Stimulated activated CD4-positive, alpha-beta T cell treated with anti-CD3 and anti-CD28 coated beads, Interleukin-1b, Interleukin-23, amount 100 ng/mL, for 48 hours (primary cell): ENCODE results near the gene PAX8.

Source experiments
- DNase-seq: peaks from one replicate; pipeline ENCODE4 v3.0.0-alpha.2; 2020

PAX8 gene

DNA sequence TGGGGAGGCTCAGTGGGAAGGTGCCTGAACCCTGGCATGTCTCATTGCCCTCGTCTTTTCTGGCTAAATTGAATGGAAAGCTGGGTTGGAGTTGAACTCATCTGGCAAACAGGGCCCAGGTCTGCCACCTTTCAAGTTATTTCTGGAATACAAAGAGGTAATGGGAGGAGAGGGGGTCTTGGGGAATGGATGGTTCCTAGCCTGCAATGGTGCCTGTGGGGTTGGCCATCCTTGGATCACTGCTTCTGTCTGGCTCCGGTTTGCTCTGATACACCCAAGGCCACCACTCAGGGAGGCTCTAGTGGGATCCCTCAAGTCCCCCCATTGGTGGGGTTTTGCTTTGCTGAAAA is 59.7 kb downstream of the PAX8 start:
- no peak for DNase-seq

- DNase-seq: no peak
Measured at GRCh38 chr2:113218283-113219091, 60.2 kb downstream of the PAX8 start.

GRCh38 chr2:113217455-113218282 is 61.1 kb downstream of the PAX8 start:
- DNase-seq: no peak

DNA sequence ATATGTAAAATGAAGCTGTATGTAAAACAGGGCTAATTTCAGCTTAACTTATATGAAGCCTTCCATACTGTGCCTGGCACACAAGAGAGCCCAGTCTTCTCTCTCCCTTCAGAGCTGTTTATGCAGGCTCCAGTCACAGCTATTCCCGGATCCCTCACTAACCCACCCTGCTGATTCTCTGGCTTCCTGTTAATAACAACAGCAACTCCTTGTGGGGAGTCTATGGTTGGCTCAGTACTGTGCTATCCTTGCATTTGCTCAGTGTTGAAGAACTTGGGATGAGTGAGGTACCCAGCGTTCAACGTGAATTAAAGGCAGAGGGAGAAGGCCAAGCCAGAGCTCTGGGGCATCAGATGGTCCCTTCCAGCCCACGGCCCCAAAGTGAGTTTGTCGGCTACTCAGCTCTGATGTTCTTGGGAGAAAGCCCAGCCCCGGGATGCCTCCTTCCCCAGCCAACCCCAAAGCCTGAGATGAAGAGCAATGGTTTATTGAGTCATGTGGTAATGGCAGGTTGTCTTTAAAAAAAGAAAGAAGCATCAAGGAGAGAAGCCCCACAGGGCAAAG is 61.7 kb downstream of the PAX8 start:
- DNase-seq: no peak

DNA sequence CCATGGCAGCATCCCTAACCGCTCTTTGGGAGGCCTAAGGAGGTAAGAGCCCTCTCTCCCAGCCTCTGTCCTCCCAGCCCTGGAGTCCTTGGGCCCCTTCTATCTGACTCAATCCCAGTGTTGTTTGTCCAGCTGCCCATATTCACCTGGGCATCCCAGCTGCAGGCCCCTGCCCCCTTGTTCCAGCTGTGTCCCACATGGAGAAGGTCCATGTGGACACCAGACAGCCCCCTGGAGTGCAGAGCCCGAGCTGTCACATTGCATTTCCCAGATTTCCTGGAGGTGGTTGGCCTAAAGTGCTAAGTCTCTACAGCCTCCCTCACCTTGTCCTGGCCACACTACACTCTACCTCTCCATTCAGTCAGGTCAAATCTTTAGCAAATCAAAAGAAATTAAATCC is 62.4 kb downstream of the PAX8 start:
- no peak for DNase-seq

GRCh38 chr2:113215056-113215455 is 63.7 kb downstream of the PAX8 start:
- DNase-seq: no peak

DNA sequence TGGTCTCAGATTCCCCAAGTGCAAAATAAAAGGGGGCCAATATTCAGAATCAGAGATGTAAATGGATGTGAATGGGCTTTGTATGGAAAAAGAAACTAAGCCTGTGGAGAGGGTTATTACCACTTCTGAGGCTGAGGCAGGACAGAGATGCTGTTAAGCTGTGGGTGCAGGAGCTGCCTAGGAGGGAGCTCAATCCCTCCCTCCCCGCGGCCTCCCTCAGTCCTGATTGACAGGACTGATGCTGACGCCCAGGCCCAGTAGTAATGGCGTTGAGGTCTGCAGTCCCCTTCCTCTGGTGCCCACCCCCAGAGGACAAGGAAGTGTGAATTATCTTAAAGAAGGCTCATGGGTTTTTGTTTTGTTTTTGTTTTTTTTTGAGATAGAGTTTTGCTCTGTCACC is 64.6 kb downstream of the PAX8 start:
- DNase-seq: no peak

- no peak for DNase-seq
Measured at GRCh38 chr2:113213061-113213930, 65.4 kb downstream of the PAX8 start.

- no peak for DNase-seq
Measured at GRCh38 chr2:113212245-113213060, 66.3 kb downstream of the PAX8 start.

DNA sequence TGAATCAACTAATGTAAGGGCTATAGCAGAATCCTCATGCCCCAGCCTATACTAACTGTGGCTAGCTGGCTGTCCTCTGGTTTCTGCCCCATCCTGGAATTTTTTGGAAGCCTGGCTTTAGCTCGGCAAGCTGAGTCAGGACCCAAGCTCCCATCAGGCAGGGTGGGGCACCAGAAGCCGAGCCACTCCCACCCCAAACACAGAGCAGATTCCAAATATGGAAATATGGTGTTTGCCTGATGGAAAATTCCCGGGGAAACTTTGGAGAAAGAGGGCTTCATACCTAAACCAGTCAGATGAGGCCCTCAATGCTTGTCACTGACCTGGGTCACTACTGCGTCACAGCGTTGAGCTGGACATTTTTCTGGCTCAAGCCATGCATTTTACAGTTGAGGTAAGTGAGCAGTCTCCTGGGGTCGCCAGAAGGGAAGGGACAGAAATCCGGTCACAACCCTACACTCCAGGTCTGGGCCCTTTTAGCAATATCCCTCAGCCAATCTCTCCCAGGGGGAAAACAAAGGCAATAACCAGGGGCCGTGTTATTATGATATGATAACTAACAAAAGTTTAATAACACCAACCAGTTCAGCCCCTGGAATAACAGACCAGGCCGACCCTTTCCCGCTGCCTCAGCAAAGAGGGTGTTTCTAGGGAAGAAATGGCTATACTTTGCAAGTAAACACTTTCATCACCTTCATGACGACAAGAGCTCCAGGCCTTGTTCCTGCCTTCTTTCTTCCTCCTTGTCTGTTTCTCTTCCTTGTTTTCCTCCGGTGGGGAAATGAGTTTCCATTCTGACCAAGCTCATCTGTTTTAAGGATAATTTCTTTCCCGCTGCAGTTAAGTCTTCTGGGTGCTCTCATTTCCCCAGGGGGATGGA is 67.3 kb downstream of the PAX8 start:
- DNase-seq: no peak

GRCh38 chr2:113209646-113210171 is 69.0 kb downstream of the PAX8 start:
- DNase-seq: no peak

- DNase-seq: no peak
Measured at GRCh38 chr2:113209011-113209645, 69.6 kb downstream of the PAX8 start.

DNA sequence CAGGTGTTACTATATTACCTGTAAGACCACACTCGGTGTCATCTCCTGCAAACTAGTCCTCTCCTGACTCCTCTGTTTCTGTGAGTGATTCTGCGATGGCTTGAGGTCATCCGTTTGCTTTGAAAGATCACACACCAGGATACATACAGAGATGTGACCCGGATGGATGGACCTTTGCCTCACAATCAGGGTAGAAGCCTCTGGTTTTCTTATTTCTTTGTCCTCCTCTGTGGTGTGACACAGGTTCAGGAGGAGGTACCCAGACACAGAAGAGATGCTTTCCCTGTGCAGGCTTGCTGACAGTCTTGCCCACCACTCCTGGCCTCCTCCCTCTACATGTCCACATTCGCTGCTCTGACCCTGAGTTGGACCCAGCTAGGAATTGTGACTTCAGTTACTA is 70.3 kb downstream of the PAX8 start:
- DNase-seq: no peak

DNA sequence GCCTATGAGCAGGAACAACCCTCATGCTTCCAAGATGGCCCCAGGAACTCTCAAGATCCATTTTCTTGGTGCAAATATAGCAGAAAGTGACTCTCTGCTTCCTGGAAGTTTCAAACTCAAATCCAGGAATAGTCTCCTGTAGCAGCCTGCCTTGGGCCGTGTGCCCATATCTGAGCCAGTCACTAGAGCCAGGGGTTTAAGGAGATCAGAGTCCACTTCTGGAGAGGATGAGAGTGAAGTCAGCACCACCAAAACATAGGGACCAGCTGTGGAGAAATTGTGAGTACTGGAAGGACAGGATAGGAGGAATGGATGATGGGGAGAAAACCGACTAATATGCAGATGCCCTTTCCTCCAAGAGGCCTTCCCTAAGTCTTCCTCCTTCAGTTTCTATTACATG is 71.7 kb downstream of the PAX8 start:
- no peak for DNase-seq

GRCh38 chr2:113206251-113206650 is 72.5 kb downstream of the PAX8 start:
- no peak for DNase-seq

DNA sequence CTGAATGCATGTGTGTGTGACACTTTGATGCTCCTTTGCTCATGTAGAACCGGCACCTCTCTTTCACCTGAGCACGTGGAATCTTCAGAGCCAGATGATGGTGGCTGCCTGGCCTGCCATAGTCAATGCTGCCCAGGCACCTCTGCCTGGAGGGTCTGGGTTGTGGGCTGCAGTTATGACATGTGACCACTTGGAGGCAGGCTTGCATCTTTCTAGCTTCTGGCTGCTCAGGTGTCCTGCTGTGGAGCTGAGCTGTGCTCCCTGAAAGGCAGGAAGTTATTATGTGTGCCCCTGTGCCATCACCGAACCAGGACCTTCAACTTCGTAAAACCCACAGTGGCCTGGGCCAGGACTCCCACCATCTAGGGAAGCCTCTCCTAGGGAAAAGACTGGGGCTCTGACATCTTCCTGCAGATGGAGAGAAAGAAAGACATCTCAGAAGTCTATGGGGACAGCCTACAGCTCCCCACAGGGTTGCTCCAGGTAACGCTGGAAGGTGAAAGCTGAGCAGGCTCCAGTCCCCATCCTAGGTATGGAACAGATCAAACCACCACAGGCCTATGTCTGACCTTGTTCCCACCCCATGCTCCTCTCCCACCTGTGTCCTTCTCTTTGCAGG is 74.7 kb downstream of the PAX8 start:
- DNase-seq: peak; percentile 76

- no peak for DNase-seq
Measured at GRCh38 chr2:113203217-113203530, 75.5 kb downstream of the PAX8 start.

GRCh38 chr2:113202305-113203216 is 76.2 kb downstream of the PAX8 start:
- no peak for DNase-seq
